Caco-2 (cell line): ENCODE data around the gene WDR91. TPM values are rescaled to one million over a fixed set of nuclear protein-coding genes. Genes with fewer than 3 reads are reported as not detected.

Source experiments
- BruUV-seq: library from RNA; stranded (reverse); fragments of 400-500 nt; replicated peaks from 2 replicates; lab custom pipeline; 2021; lab: Mats Ljungman, UMichigan
- CTCF ChIA-PET: fragments of 300-600 bp; sonication (Branson Sonifier 250); formaldehyde crosslinking; loops from one replicate; lab custom pipeline; 2022; ENCODE audit warnings: antibody characterized with exemption; lab: Charles Lee
- POLR2A ChIA-PET: fragments of 300-600 bp; sonication (Branson Sonifier 250); formaldehyde crosslinking; loops from one replicate; lab custom pipeline; 2022; ENCODE audit warnings: antibody characterized with exemption; lab: Charles Lee
- DNase-seq, 2 experiments: peaks; one replicate each; pipeline versions ENCODE4 v3.0.0 to v3.0.0-alpha.2; 2020 to 2022
- H3K27me3 ChIP-seq: replicated peaks from 2 replicates; pipeline ENCODE4 v1.6.0; 2011; ENCODE audit warnings: low read length; ENCODE audit not compliant: control insufficient read depth, insufficient read depth
- H3K36me3 ChIP-seq: 2 replicates; pipeline ENCODE4 v1.5.1; 2011; ENCODE audit warnings: low read length; ENCODE audit not compliant: control insufficient read depth, insufficient read depth
- H3K4me1 ChIP-seq: fragments of 250-450 bp; sonication (Bioruptor Pico); 2 replicates; pipeline ENCODE4 v1.5.1; 2020; ENCODE audit warnings: mild to moderate bottlenecking
- H3K4me3 ChIP-seq: 2 replicates; pipeline ENCODE4 v1.5.1; 2011; ENCODE audit warnings: low read depth, mild to moderate bottlenecking, control low read depth, low read length
- H3K9me3 ChIP-seq: fragments of 250-450 bp; sonication (Bioruptor Pico); 2 replicates; pipeline ENCODE4 v1.5.1; 2020; ENCODE audit warnings: mild to moderate bottlenecking, moderate library complexity
- H3K27ac Mint-ChIP-seq: one replicate; pipeline ENCODE4 v1.8.0; 2022; ENCODE audit warnings: mixed read lengths; ENCODE audit not compliant: unreplicated experiment
- H3K27me3 Mint-ChIP-seq: one replicate; pipeline ENCODE4 v1.8.0; 2022; ENCODE audit warnings: mixed read lengths; ENCODE audit not compliant: insufficient read depth, unreplicated experiment
- H3K36me3 Mint-ChIP-seq: one replicate; pipeline ENCODE4 v1.8.0; 2022; ENCODE audit warnings: mild to moderate bottlenecking, mixed read lengths; ENCODE audit not compliant: insufficient read depth, unreplicated experiment
- H3K4me1 Mint-ChIP-seq: one replicate; pipeline ENCODE4 v1.8.0; 2022; ENCODE audit warnings: low read depth, mixed read lengths; ENCODE audit not compliant: unreplicated experiment
- H3K4me3 Mint-ChIP-seq: one replicate; pipeline ENCODE4 v1.8.0; 2022; ENCODE audit warnings: mild to moderate bottlenecking, moderate library complexity, mixed read lengths; ENCODE audit not compliant: unreplicated experiment
- H3K9me3 Mint-ChIP-seq: one replicate; pipeline ENCODE4 v1.8.0; 2022; ENCODE audit warnings: mixed read lengths; ENCODE audit not compliant: unreplicated experiment
- CTCF ChIP-seq, 2 experiments: fragments of 200-600 bp in 1 of 2; IDR thresholded peaks; 1 replicate in 1 of 2; 2 replicates in 1 of 2; pipeline versions ENCODE4 v1.5.1 to v1.8.0; 2011 to 2022; ENCODE audit warnings: antibody characterized with exemption in 1 of 2, control low read depth in 1 of 2, inconsistent platforms in 1 of 2, low read depth in 1 of 2, low read length in 1 of 2, mild to moderate bottlenecking in 1 of 2, moderate library complexity in 1 of 2; ENCODE audit not compliant: insufficient read depth in 1 of 2, severe bottlenecking in 1 of 2, unreplicated experiment in 1 of 2
- intact Hi-C: fragments of 100-400 bp; cut with micrococcal nuclease; formaldehyde crosslinking; loops from one replicate; pipeline ENCODE4 v1.10.0; 2022; ENCODE audit not compliant: unreplicated experiment
- total RNA-seq: library from RNA; stranded (reverse); gene quantifications from 2 replicates; pipeline ENCODE4 v1.2.3, GENCODE V29; 2022

WDR91 gene
- total RNA-seq, 1 experiment from 2014 or later, result 12.6 TPM

- H3K4me1 Mint-ChIP-seq, result no peaks in the 10 kb centered on the region
These were observed 20.4 kb upstream of the WDR91 start for GRCh38 chr7:135231686-135232085.

DNA sequence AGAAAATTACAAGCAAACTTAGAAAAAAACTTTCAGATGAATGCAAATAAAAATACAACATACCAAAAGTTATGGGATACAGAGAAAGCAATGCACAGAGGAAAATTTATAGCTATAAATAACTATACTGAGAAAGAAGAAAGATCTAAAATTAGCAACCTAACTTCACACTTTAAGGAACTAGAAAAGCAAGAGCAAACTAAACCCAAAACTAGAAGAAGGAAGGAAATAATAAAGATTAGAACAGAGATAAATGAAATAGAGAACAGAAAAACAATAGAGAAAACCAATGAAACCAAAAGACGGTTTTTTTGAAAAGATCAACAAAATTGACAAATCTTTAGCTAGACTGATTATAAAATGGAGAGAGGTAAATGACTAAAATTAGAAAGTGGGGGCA lies 12.7 kb upstream of the WDR91 start:
- no peaks in the 10 kb centered on the region for H3K36me3 ChIP-seq
- no peaks in the 10 kb centered on the region for H3K4me1 ChIP-seq
- H3K9me3 ChIP-seq, result no peaks in the 10 kb centered on the region
- BruUV-seq, result no TSS peak
- H3K36me3 Mint-ChIP-seq, result no peaks in the 10 kb centered on the region
- H3K27ac Mint-ChIP-seq, result no peak overlapping the region
- ChIA-PET POLR2A (no interaction called here), CTCF (no interaction called here)
- H3K27me3 ChIP-seq, result no peaks in the 10 kb centered on the region
- peaks cover 10% of the 10 kb centered on the region for H3K27me3 Mint-ChIP-seq
- H3K9me3 Mint-ChIP-seq, result no peaks in the 10 kb centered on the region
- no peak overlapping the region for H3K4me3 ChIP-seq
- intact Hi-C loops, result no loop called here
- no peak for DNase-seq
- no peaks in the 10 kb centered on the region for H3K4me1 Mint-ChIP-seq
- no peak overlapping the region for H3K4me3 Mint-ChIP-seq
- no peak for TF ChIP-seq CTCF (IDR thresholded peaks at IDR 0.05; ENCODE audit: insufficient read depth in 1 of 2, low read depth in 1 of 2, low read length in 1 of 2, severe bottlenecking in 1 of 2, unreplicated experiment in 1 of 2)

More at GRCh38 chr7:135231686-135232085, 20.4 kb upstream of the WDR91 start:
- ChIA-PET CTCF (no interaction called here), POLR2A (no interaction called here)
- no peaks in the 10 kb centered on the region for H3K9me3 ChIP-seq
- DNase-seq, result no peak
- TF ChIP-seq CTCF (IDR thresholded peaks at IDR 0.05; ENCODE audit: insufficient read depth in 1 of 2, low read depth in 1 of 2, low read length in 1 of 2, severe bottlenecking in 1 of 2, unreplicated experiment in 1 of 2), result no peak
- H3K4me1 ChIP-seq, result no peaks in the 10 kb centered on the region
- intact Hi-C loops, result no loop called here
- no peak overlapping the region for H3K4me3 Mint-ChIP-seq
- H3K27ac Mint-ChIP-seq, result no peak overlapping the region
- H3K27me3 Mint-ChIP-seq, result no peaks in the 10 kb centered on the region
- H3K36me3 ChIP-seq, result no peaks in the 10 kb centered on the region
- no peak overlapping the region for H3K4me3 ChIP-seq
- no TSS peak for BruUV-seq
- no peaks in the 10 kb centered on the region for H3K36me3 Mint-ChIP-seq
- H3K9me3 Mint-ChIP-seq, result no peaks in the 10 kb centered on the region
- H3K27me3 ChIP-seq, result no peaks in the 10 kb centered on the region

DNA sequence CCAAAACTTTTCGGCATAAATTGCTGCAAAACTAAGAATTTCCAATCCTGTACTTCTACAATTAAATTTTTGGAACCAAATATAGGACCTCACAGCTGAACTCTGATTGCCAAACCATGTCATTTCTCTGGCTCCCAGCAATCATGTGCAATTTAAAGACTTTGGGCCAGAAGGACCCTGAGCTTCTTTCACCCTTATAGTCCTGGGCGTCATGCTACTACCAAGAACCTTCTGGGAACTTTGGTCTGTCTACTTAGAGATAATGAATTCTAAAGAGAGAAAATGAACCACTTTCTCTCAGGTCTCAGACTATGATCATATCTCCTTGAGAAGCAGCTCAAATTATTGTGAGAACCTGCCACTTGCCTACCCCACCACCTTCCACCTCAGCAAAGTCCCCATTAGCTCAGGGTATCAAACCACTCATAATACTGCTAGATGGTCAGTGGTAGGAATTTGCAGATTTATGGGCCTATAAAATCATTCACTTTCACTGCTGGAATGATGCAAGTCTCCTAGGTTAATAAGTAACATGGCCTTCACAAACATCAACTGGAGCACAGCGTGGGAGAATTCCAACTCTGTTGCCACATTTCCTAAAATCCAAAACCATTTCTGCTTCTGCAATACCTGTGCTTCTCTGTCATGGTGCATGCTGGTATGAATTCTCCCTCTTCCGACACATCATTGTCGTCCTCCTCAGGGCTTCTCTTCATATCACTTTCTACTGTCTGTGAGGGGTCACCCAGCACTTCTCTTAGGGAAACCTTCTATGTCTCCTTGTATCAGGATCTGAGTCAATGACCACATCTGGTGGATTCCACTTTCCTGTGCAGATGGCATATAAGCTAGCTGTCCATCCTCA lies 6.6 kb upstream of the WDR91 start:
- intact Hi-C loops, result no loop called here
- no peak overlapping the region for H3K27ac Mint-ChIP-seq

More for the DNA sequence above, 6.6 kb upstream of the WDR91 start:
- BruUV-seq, result no TSS peak
- no peaks in the 10 kb centered on the region for H3K27me3 Mint-ChIP-seq
- ChIA-PET CTCF (interaction anchor here (0.7 kb wide), 1 partner anchor 57 kb away, joined by 3 read pairs; no protein-coding TSS in a partner anchor), POLR2A (no interaction called here)
- H3K4me1 ChIP-seq, result peaks cover 11% of the 10 kb centered on the region
- H3K36me3 Mint-ChIP-seq, result no peaks in the 10 kb centered on the region
- no peak overlapping the region for H3K4me3 ChIP-seq
- H3K36me3 ChIP-seq, result no peaks in the 10 kb centered on the region
- TF ChIP-seq CTCF (IDR thresholded peaks at IDR 0.05; ENCODE audit: insufficient read depth in 1 of 2, low read depth in 1 of 2, low read length in 1 of 2, severe bottlenecking in 1 of 2, unreplicated experiment in 1 of 2), result no peak
- H3K4me3 Mint-ChIP-seq, result no peak overlapping the region
- no peaks in the 10 kb centered on the region for H3K9me3 ChIP-seq
- peaks cover 18% of the 10 kb centered on the region for H3K4me1 Mint-ChIP-seq
- H3K27me3 ChIP-seq, result no peaks in the 10 kb centered on the region
- no peaks in the 10 kb centered on the region for H3K9me3 Mint-ChIP-seq
- DNase-seq, result peak in 1 of 2 experiments; percentile 57
